NCI-H2029 treated with DMSO at 0.1 percent for 48 hours (cell line): ENCODE measurements around the gene PTGR3.

ENCODE experiments used
- DNase-seq: peaks from one replicate; lab custom pipeline; 2025; lab: John Stamatoyannopoulos, UW

Gene PTGR3

DNA sequence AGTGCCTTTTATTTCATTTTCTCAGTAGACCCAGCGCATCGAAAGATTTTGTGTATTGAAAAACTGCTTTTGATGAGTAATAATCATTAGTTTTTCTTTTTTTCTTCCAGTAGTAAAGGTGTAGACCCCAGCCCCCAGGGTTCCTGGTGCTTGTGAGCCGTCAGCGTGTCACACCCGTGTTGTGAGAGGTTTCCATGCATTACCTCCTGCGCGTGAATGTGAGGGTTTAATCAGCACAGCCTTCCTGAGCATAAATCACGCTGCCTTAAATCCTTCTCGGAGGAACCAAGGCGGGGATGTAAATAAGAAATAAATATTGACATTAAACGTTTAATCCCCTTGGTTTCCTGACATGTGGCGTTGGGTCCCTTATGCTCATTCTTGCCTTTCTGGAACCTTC is 26.0 kb upstream of the PTGR3 start:
- DNase-seq = no peak

- no peak for DNase-seq
Observed at GRCh38 chr18:75231053-75231406, 22.1 kb upstream of the PTGR3 start.

GRCh38 chr18:75230163-75231052 is 21.5 kb upstream of the PTGR3 start:
- no peak for DNase-seq

GRCh38 chr18:75229437-75229836 is 20.5 kb upstream of the PTGR3 start:
- no peak for DNase-seq

DNA sequence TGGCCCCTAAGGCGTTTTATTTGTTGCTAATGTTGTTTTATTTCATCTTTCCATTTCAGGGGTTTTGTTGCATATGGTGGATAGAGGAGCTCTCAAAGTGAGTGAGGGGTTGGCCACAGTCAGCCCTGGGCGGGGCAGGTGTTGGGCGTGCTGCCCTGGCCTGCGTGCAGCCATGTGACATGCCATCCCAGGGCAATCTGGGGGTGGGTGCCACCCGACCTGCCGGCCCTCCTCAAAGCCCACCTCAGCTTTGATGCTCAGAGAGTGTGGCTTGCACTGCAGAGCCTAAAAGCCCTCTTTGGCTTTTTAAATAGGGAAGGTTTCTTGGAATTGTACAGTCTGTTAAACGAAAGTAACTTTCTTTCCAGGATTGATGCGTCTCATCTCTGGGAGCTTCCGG is 20.0 kb upstream of the PTGR3 start:
- DNase-seq = no peak

- DNase-seq = no peak
Observed at GRCh38 chr18:75227535-75228296, 18.8 kb upstream of the PTGR3 start.

DNA sequence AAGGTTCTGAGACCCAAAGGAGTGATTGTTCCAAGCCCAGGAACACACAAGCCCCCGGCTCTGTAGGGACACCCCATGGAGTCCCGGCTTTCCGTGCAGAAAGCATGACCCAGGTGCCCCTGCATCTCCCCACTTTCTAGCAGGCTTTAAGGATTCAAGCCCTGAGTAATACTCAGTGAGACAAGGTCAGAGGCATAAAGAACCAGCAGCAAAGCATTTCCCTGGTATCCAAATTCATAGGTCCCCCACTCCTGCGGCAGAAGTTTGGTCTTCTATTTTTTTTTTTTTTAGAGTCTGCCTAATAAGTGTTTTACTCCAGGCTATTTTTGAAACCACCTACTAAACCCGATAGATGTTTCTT is 18.0 kb upstream of the PTGR3 start:
- DNase-seq = no peak

- DNase-seq = no peak
Observed at GRCh38 chr18:75226286-75226955, 17.5 kb upstream of the PTGR3 start.

DNA sequence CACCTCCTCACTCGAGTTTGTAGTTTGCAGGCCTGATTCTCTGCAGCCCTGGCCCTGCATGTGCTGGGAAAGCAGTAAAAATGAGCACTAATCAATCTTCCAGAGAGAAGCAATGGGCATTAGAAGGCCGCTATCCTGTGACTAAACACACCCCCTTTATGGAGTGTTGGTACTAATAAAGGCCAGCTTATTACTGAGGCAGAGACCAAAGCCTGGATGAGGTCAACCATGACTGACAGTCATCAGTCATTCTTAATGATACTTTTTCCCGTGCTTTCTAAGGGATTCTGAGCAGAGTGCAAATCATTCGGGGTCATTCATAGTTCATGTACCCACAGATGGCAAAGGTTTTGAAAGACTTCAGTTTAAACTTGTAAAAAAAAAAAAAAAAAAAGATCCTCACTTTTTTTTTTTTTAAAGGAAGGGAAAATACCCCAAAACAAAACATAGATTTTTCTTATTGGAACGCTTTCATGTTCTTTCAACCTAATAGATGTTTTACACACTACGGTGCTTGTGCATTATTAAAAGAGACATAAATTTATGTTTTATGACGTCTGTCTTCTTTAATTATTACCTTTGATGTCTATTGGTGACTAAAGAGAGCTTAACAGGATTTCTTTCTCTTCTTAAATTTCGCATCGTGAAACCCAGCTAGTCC is 14.9 kb upstream of the PTGR3 start:
- DNase-seq = no peak

DNA sequence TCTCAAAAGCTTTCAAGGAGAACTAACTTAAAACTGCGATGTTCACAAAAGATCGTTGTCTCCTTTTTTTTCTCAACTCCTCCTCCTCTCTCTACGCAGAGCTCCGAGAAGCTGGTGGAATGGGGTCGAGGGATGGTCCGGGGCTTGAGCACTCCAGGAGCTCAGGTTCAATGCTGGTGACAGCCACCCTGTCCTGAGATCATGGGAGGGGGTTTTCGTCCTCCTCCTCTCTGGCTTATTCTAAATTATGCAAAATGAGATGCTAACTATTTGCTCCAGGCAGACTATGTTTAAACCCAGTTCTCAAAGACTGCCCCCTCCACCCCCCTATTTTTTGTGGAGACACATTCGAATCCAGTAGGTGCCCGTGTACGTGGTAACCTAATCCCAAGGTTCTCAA is 13.5 kb upstream of the PTGR3 start:
- no peak for DNase-seq

GRCh38 chr18:75221897-75222296 is 13.0 kb upstream of the PTGR3 start:
- no peak for DNase-seq

- DNase-seq = no peak
Observed at GRCh38 chr18:75221397-75221796, 12.5 kb upstream of the PTGR3 start.

DNA sequence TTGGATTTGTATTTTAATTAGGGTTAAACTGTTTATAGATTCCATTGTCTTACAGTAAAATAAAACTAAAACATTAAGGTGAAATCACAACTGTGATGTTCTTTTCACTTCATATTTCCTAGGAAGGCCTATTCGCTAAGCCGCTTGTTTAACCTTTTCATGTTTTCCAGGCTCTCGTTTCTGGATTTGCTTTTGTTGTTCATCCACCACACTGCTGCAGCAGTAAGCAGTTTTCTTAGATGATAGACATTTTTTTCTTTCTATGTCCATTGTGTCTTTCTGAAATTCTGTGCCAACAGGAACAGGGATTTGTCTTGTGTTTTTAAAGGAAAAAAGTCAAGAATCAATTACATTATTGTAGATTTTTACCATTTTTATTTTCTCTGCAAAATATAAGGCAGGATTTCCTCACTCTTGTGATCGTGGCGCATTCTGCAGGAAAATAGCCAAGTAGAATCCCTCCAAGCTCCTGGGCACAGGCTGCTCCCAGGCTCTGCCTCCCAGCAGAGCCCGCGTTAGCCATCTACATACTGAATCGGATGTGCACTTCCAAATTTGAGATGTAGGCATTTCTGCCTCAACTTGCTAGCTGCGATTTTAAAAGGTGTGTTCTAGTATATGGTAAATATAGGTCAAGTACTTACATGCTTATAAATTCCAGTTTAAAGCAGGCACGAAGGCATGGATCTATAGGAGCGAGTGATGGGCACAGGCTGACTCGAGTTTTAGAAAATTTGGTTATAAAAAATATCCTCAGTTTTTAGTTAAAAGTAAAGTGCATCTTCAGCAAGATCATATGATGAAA is 11.8 kb upstream of the PTGR3 start:
- DNase-seq = no peak

DNA sequence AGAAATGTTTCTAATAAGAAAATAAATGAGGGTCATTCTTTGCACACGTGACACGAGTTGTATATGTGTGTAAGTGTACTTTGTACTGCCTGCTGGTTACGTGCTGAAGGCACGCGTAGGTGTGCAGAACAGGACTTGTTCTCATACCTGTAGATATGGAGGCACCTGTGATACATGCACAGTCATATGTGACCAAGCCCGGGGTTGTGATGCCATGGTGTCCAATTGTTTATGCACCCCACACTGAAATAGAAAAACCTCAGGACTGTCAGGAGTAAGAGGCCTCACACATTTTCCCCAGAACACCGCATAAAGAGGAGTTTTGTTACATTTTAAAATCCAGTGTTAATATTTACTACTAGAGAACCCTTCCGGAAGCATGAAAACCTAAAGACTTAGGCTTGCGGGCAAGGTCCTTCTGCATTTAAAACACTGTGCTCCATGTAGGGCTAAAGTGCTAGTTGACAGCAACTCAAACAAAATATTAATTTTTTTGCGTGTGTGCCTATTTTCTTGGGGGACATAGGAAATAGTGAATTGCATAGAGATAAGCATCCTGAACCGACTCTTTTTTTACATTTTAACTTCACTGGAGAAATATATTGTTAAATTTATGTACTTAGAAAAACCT is 10.9 kb upstream of the PTGR3 start:
- no peak for DNase-seq

DNA sequence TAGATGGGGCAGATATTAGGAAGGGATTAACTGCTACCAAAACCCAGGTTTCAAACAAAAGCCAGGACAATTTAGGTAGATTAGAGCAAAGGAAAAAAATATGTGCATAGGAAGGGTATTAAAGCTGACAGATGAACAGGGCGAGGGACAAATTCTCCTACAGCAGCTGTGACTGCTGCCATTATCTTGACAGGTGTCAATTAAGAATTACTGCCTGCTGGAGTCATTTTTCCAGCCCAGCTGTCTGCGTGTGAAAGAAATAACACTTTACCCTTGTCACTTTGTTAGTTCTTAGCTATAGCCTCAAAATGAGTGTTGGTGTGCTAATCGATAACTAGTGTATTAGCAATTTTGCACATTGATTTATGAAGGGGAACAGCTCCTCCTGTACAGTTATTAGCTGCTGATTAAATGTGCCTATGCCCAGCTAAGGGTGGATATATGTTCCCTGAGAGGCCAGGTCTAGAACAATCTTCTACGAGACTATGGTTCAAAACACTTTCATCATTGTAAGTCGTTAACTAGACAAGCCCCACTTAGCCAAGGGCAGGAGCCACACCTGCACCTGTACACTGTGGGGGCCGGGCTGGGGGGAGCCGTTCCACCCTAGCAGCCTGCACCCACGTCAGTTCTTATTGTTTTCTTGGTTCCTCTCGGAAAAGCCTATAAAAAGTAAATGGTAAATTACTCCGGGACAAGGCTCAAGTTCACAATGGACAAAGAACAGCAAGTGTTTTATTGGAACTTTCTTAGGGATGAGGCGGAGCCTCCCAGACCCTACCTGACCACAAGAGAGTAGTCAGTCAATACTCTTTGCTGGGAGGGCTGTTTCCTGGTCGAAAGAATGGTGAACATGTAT is 9.4 kb upstream of the PTGR3 start:
- no peak for DNase-seq

GRCh38 chr18:75216911-75217689 is 8.2 kb upstream of the PTGR3 start:
- no peak for DNase-seq

DNA sequence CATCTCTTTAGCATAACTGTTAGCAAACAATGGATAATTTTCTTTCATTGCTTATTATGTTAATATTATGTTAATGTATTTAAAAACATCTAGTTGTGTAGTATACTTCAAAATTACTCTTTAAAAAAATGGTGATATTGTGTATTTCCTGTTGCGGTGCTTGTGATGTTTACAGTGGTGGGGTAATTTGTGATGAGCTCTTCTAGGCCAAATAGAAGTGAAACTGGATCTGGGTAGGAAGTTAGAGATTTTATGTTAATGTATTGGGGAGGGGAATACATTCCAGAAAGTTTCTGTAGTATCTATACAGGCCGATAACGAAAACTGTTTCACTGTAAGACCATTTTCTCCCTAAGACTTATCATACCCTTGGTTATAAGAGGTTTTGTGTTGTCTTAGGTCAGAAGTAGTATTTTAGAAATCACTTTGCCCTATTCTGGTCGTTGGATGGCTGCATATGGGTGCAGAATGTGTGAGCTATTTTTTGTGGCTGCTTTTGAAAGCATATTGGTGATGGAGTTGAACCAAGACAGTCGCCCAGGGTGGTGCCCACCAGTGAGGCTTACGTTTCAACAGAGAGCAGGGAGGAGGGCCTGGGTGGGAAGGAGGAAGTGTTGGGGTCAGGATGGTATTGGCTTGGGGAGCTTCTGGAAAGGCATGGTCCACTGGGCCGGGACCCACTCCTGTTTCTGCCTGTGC is 7.4 kb upstream of the PTGR3 start:
- DNase-seq = no peak

- no peak for DNase-seq
Observed at GRCh38 chr18:75215663-75216062, 6.7 kb upstream of the PTGR3 start.
